Neutrophil (primary cell): ENCODE measurements around the gene OSBP2.
A peak's percentile ranks its signal among the peaks of the same experiment; 100 is the strongest.

ENCODE experiments used
- H3K27ac ChIP-seq: fragments of 200-600 bp; sonication (generic); 2 replicates; pipeline ENCODE4 v1.5.1; 2016; ENCODE audit warnings: mild to moderate bottlenecking, moderate library complexity
- H3K27me3 ChIP-seq: fragments of 200-600 bp; sonication (generic); 2 replicates; pipeline ENCODE4 v1.6.0; 2016; ENCODE audit warnings: mild to moderate bottlenecking
- H3K36me3 ChIP-seq: fragments of 200-600 bp; sonication (generic); 2 replicates; pipeline ENCODE4 v1.5.1; 2017
- H3K4me1 ChIP-seq, 2 experiments: fragments of 200-600 bp in 1 of 2; sonication (generic) in 1 of 2; 1 replicate in 1 of 2; 2 replicates in 1 of 2; pipeline versions ENCODE4 v1.5.1 to v1.6.1; 2013 to 2016; ENCODE audit warnings: low read depth in 1 of 2, low read length in 1 of 2, mild to moderate bottlenecking in 1 of 2, moderate library complexity in 1 of 2; ENCODE audit not compliant: control insufficient read depth in 1 of 2, insufficient read depth in 1 of 2
- H3K4me3 ChIP-seq, 2 experiments: fragments of 200-600 bp in 1 of 2; sonication (generic) in 1 of 2; 1 replicate in 1 of 2; 2 replicates in 1 of 2; pipeline ENCODE4 v1.5.1; 2013 to 2016; ENCODE audit warnings: low read depth in 1 of 2, low read length in 1 of 2, mild to moderate bottlenecking in 1 of 2, moderate library complexity in 1 of 2
- H3K9me3 ChIP-seq: fragments of 200-600 bp; sonication (generic); 2 replicates; pipeline ENCODE4 v1.5.1; 2016
- TF ChIP-seq, protein P1 (sequence below): fragments of 200-600 bp; sonication (generic); IDR thresholded peaks from 2 replicates; pipeline ENCODE4 v1.5.1; 2016; ENCODE audit warnings: antibody characterized with exemption

OSBP2 gene

DNA sequence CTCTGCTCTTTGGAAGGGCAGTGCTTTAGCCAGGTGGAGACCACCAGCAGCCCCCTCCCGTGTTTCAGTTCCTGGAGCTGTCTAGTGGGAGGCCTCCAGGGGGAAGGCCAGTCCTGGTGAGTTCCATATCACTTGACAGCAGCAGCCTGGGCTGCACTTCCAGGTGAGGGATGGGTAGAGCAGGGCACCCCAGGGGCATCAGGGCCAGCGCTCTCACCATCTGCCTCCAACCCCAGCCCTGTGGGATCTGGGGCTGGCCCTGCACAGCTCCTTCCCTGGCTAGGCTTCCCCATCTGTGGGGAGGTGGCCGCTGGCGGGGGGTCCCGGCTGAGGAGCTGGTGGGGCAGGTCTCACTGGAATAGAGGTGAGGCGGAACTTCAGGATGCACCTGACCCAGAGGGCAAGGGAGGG, 213.4 kb downstream of the OSBP2 start:
- H3K36me3 ChIP-seq = no peaks in the 10 kb centered on the region
- H3K27me3 ChIP-seq = no peaks in the 10 kb centered on the region
- no peaks in the 10 kb centered on the region for H3K9me3 ChIP-seq
- H3K4me3 ChIP-seq = no peak overlapping the region
- no peaks in the 10 kb centered on the region for H3K4me1 ChIP-seq
- TF ChIP-seq, protein P1, sequence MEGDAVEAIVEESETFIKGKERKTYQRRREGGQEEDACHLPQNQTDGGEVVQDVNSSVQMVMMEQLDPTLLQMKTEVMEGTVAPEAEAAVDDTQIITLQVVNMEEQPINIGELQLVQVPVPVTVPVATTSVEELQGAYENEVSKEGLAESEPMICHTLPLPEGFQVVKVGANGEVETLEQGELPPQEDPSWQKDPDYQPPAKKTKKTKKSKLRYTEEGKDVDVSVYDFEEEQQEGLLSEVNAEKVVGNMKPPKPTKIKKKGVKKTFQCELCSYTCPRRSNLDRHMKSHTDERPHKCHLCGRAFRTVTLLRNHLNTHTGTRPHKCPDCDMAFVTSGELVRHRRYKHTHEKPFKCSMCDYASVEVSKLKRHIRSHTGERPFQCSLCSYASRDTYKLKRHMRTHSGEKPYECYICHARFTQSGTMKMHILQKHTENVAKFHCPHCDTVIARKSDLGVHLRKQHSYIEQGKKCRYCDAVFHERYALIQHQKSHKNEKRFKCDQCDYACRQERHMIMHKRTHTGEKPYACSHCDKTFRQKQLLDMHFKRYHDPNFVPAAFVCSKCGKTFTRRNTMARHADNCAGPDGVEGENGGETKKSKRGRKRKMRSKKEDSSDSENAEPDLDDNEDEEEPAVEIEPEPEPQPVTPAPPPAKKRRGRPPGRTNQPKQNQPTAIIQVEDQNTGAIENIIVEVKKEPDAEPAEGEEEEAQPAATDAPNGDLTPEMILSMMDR = no peak
- H3K27ac ChIP-seq = no peak overlapping the region

DNA sequence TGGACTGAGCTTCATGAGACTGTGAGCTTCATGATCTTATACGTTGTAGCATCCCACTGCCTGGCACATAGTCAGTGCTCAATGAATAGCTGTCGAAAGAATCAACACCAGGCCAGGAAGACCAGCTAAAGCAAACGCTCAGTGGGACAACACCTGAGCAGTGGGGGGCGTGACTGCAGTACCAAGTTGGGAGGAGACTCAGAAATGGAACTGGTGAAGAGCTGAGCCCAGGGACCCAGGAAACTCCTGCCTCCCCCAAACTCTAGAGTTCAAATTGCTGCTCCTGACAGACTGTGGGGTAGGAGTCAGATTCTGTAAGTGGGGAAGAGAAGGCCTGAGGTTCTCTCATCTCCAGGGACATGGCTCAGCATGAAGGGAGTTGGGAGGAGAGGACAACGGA, 214.6 kb downstream of the OSBP2 start:
- no peak overlapping the region for H3K27ac ChIP-seq
- H3K4me3 ChIP-seq = no peak overlapping the region
- no peaks in the 10 kb centered on the region for H3K4me1 ChIP-seq

DNA sequence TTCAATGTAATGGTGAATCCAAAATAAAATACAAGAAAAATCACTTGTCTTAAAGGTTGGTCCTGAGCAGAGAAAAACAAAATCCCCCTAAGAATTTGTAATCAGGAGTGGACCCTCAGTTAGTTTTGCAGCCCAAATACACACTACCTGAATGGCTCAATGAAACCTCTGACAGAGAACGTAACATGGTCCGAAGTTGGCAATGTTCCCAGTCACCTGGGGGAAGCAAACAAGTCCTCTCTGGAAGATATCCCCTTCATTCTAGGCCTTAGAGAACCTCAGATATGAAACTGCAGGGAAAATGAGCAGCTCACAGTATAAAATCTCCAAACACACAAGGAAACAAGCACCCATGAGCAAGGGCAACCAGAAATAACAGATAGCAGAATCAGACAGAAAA, 215.7 kb downstream of the OSBP2 start:
- Histone ChIP-seq H3K9me3 (no peaks in the 10 kb centered on the region), H3K36me3 (no peaks in the 10 kb centered on the region), H3K4me1 (no peaks in the 10 kb centered on the region), H3K4me3 (no peak overlapping the region), H3K27ac (no peak overlapping the region), H3K27me3 (no peaks in the 10 kb centered on the region)
- TF ChIP-seq, protein P1 = no peak

More for the DNA sequence above, 214.6 kb downstream of the OSBP2 start:
- TF ChIP-seq, protein P1 = no peak
- Histone ChIP-seq H3K27me3 (no peaks in the 10 kb centered on the region), H3K9me3 (no peaks in the 10 kb centered on the region), H3K36me3 (no peaks in the 10 kb centered on the region)

DNA sequence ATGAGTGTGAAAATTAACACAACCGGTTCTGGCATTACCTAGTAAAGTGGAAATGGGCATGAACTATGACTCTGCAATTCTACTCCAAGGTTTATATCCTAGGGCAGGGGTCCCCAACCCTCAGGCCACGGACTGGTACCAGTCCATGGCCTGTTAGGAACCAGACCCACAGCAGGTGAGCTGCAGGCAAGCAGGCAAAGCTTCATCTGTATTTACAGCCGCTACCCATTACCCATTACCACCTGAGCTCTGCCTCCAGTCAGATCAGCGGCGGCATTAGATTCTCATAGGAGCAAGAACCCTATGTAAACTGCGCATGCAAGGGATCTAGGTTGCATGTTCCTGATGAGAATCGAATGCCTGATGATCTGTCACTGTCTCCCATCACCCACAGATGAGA, 224.1 kb downstream of the OSBP2 start:
- TF ChIP-seq, protein P1 = no peak
- H3K27me3 ChIP-seq = peaks cover 15% of the 10 kb centered on the region
- no peaks in the 10 kb centered on the region for H3K9me3 ChIP-seq
- H3K27ac ChIP-seq = no peak overlapping the region
- H3K36me3 ChIP-seq = no peaks in the 10 kb centered on the region
- peaks cover 0 to 12% of the 10 kb centered on the region in 2 experiments for H3K4me1 ChIP-seq
- no peak overlapping the region for H3K4me3 ChIP-seq

DNA sequence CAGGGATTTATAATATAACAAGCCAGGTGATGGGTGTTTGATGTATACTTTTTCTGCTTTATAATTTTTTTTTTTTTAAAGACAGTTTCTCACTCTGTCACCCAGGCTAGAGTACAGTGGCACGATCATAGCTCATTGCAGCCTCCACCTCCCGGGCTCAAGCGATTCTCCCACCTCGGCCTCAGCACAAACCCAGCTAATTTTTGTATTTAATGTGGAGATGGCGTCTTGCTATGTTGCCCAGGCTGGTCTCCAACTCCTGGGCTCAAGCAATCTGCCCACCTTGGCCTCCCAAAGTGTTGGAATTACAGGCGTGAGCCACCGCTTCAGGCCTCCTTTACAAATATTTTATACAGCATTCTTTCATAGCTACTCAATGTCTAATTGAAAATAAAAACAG, 225.3 kb downstream of the OSBP2 start:
- Histone ChIP-seq H3K27ac (no peak overlapping the region), H3K4me1 (peaks cover 0 to 12% of the 10 kb centered on the region in 2 experiments), H3K27me3 (peaks cover 15% of the 10 kb centered on the region), H3K36me3 (no peaks in the 10 kb centered on the region), H3K9me3 (no peaks in the 10 kb centered on the region), H3K4me3 (no peak overlapping the region)
- TF ChIP-seq, protein P1 = no peak

DNA sequence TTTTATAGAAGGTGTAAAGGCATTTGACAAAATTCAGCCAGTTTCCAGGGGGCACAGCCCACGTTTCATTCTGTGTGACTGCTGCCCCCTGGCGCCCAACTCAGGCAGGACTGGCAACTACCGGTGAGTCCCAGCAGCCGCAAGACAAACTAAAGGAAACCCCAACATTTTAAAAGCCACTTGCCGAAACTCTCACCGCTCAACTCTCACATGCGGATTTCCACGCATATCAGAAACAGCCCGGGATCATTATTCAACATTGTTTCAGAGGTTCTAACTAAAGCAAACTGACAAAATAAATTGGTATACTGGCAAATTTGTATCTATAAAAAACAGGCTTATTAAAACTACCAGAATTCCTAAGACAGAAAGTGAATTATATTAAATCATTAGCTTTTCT, 225.7 kb downstream of the OSBP2 start:
- Histone ChIP-seq H3K36me3 (no peaks in the 10 kb centered on the region), H3K4me3 (no peak overlapping the region), H3K9me3 (no peaks in the 10 kb centered on the region), H3K27ac (no peak overlapping the region), H3K4me1 (peaks cover 0 to 12% of the 10 kb centered on the region in 2 experiments), H3K27me3 (peaks cover 15% of the 10 kb centered on the region)
- TF ChIP-seq, protein P1 = peak; percentile 80
